ENCODE measurements around the gene LAG3.

The LAG3 gene

DNA sequence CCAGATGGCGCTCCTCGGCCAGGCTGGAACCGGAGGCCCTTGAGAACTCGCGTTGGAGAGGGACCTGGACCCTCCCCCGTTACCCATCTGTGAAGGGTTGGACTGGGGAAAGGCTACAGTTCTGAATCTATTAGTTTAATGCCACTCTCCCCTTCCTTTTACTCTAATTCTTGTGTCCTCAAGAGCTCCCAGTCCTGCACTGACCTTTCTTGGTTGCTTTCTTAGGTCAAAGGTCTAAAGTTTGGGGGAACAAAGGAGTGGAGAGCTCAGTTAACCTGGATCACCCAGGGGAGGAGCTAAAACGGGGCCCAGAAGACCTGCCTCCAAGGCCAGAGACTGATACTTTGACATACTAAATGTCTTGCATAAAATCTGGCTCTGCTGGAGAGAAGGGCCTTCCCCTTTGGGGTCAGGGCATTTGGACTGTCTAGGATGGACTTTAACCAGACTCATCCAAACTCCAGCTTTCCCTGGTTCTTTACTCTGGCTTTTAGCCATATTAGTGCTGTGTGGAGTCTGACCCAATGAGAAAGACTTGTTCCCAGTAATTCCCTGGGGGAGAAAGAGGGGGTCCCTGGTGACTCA, 18.5 kb upstream of the LAG3 start:
- DNase-seq (ENCODE audit: low read depth in 2 of 2): no peak

DNA sequence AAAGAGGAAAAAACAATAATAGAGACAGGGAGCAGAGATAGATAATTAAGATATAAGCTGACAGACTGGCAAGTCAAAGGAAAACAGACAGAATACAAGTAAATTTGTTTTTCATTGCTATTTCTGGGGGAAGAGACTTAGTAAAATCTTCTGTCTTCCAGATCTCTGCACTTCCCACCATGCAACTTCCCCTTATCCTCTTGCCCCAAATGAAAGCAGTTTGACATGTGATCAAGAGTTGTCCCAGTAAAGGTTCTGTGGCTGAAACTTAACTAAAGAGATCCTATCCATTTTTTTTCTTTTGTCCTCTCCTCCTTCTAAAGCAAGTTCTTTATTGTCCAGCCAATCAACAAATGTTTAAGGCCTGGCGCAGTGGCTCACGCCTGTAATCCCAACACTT, 17.9 kb upstream of the LAG3 start:
- DNase-seq (ENCODE audit: low read depth in 2 of 2): no peak

DNA sequence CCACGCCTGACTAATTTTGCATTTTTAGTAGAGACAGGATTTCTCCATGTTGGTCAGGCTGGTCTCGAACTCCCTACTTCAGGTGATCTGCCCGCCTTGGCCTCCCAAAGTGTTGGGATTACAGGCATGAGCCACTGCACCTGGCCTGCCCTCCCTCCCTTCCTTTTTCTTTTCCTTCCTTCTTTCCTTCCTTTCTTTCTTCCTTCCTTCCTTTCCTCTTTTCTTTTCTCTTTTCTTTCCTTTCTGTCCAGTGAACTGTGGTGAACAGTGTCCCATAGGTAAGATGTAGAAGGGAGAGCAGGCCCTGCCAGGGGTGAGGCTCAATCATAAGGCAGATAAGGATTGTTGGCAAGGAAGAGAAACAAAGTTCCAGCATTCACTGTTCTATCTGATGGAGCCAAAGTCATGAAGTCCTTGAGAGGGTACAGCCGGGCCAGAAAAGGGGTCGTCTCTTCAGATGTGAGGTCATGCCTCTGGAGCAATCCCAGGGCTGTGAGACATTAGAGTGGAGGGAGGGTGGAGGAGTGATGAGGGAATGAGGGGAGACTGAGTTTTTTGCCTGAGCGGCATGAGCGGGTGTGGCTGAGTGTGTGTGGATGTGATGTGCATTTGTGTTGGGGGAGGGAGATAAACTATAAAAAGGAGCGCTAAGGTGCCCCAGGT, 15.2 kb upstream of the LAG3 start:
- DNase-seq (ENCODE audit: low read depth in 2 of 2): no peak

DNA sequence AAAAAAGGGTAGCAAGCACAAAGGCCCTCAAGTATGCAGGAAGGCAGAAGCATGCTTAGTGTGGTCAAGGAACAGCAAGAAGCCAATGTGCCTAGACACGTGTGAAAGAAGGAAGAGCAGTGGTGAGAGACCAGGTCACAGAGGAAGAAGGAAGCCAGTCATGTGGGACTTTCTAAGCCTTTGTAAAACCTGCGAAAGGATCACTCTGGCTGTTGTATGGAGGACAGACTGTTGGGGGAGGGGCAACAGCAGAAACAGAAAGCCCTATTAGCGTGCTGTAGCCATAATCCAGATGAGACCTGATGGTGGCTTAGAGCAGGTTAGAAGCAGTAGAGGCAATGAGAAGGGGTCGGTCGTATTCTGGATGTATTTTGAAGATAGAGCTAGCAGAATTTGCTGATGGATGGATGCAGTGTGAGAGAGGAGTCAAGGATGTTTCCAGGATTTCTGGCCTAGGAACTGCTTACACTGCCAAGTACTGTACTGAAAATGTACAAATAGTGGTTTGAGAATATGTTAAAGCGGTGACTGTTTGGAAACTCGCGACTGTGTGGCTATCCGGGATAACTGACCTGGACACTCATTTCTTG, 13.7 kb upstream of the LAG3 start:
- DNase-seq (ENCODE audit: low read depth in 2 of 2): no peak

DNA sequence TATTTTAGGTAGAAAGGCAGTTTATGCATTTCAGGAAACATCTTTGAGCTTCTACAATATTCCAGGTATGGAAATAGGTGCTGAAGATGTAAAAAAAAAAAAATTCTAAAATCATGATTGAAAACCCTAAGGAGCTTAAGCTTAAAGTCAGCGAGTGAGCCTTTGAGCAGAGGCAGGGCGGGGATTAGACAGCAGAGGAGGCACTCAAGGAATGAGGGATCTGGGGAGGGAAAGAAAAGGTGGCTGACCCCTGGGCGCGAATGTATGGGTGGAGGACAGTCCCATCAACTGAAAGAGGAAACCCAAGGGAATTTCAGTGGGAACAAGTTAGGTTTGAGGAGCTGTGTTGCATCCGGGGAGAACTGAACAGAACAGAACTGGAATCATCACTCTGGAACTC, 12.6 kb upstream of the LAG3 start:
- DNase-seq (ENCODE audit: low read depth in 2 of 2): no peak

DNA sequence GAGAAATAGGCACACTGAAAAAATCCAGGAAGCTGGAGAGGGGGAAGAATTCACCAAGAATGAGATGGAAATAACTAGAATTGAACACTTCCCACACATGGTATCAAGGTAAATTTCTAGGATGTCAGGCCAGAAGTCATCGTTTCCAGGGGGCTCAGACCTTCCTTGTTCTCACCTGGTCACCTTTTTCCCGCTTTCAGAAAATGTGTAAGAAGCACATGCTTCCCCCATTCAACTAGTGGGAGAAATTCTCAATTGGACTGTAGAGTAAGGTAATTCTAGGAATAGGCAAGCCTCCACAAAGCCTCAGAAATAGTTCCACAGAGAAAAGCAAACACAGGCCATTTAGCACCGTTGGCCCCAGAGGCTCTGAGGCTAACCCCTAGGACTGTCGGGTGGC, 8.9 kb upstream of the LAG3 start:
- DNase-seq (ENCODE audit: low read depth in 2 of 2): no peak

DNA sequence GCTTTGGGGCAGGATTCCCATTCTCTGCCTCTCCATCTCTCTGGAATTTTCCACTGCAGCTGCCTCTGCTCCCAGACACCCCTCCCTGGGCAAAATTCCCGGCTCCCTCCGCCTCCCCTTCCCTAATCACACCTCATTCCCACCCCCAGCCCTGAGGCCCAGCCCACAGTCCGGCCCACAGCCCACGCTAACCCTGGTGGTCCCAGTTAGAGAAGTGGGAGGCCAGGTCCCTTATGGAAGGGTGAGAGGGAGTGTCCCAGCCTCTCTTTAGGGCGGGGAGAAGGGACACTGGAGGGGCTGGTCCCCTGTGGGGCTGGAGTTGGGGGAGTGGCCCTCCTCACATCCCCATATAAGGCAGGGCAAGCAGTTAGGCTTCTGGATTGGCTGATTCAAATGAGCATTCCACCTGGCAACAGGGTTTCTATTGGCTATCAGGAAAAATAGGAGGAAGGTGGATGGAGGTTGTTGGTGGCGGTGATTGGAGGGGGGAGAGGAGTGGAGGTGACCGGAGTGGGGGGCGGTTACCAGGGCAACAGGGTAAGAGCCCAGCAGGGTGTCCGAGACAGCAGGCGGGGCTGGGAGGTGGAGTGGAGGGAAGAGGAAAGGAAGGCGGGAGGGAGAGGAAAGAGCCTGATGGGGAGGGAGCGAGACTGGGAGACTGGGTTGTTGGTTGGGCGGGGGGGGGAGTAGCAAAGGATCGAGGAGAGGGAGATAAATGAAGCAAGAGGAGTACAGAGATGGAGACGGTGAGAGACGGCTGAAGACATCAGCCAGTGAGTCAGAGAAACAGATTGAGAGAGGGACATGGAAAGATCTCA, 8.1 kb upstream of the LAG3 start:
- DNase-seq (ENCODE audit: low read depth in 2 of 2): peak; percentile 100

DNA sequence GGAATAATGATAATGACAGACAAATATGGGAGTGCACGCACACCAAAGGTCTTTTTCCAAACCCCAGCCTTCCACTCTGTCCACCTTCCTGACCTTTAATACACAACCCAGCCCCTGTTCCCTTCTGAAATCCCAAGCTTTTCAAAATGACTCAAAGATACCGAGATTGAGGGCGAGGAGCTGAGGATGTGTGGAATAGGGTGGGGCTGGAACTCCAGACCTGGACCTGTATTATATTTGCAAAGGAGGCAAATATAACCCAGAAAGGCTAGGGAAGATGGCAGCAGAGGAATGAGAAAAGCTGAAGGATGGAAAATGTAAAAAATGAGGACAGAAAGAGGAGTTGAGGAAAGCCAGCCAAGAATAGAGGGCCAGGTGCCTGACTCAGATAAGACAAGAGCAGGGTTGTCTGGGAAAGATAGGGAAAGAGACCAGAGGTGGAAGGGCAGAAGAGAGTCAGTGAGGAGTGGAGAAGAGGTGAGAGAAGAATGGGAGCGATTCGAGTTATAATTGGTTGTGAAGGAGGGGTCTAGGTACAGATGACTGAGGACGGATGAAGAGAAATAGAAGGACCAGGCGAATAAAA, 7.2 kb upstream of the LAG3 start:
- DNase-seq (ENCODE audit: low read depth in 2 of 2): no peak

DNA sequence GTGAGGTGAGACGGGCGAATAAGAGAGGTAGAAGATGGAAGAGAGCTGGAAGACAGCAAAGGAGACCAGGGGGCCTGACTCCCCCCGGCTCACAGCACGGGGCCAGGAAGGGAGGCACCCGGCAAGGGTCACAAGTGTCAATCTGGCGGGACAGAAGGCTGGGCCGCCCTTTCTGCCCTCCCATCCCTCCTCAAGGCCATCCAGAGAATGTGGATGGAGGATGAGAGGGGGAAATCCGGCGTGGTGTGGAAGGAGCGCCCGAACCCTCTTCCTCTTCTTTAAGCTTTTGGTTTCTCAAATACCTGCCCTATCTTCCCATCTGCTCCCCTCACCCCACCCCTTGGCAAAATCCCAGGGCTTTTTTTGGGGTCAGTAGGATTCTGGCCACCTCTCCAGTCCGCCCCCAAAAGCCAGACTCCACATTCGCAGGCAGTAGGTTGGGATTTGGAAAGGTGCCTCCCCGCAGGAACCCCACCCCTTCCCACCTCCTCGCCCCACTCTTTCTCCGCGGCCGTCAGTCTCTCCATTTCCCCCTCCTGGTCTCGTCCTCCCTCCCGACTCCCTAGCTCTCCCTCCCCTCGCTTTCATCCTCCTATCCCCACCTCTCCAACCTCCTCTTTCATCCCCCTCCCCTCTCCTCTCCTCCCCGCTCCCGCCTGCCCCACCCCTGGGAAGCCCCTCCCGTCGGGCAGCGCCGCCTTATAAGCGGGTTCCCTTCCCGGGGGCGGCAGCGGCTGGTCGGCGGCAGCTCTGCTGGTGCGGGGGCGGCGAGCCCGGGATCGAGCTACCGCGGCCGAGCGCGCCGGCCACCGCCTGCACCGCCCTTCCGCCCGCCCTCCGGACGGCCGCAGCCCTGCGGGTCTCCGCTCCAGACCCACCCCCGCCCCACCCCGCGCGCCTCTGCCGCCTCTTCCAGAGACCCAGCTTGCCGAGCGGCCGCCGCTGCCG, 6.4 kb upstream of the LAG3 start, which contains the start of gene PTMS:
Gene PTMS, plus strand, starts transcription at position 730 of the 948 bp plus-strand sequence. CDS start 343 bp downstream, outside the sequence.
- DNase-seq (ENCODE audit: low read depth in 2 of 2): peak; percentile 87 to 90

DNA sequence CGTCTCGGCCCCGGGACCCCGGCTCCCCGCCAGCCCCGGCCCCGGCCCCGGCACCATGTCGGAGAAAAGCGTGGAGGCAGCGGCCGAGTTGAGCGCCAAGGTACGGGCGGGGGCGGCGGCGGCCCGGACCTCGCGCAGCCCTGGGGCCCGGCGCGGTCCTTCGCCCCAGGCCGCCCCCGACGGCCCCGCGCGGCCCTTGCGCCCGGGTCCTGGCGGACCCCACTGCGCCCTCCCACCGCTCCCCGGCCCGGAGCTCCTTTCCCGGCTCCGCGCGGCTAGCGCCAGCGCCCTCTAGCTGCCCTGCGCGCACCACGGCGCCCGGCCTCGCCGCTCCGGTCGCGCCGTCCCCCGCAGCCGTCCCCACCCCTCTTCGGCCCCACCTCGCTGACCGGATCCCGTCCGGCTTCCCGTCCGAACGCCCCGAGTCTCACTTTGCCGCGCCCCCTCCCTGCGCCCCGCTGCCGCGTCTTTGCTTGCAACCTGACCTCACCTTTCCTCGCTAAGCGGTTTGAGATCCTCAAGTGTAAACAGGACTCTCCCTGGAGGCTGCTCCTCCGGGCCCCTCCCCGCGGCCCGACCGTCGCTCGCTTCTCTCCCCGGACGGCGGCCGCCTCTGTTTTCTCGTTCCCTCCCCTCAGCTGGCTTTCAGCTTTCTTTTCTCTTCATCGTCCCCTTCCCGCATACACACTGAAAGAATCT, 5.5 kb upstream of the LAG3 start:
- DNase-seq (ENCODE audit: low read depth in 2 of 2): no peak

DNA sequence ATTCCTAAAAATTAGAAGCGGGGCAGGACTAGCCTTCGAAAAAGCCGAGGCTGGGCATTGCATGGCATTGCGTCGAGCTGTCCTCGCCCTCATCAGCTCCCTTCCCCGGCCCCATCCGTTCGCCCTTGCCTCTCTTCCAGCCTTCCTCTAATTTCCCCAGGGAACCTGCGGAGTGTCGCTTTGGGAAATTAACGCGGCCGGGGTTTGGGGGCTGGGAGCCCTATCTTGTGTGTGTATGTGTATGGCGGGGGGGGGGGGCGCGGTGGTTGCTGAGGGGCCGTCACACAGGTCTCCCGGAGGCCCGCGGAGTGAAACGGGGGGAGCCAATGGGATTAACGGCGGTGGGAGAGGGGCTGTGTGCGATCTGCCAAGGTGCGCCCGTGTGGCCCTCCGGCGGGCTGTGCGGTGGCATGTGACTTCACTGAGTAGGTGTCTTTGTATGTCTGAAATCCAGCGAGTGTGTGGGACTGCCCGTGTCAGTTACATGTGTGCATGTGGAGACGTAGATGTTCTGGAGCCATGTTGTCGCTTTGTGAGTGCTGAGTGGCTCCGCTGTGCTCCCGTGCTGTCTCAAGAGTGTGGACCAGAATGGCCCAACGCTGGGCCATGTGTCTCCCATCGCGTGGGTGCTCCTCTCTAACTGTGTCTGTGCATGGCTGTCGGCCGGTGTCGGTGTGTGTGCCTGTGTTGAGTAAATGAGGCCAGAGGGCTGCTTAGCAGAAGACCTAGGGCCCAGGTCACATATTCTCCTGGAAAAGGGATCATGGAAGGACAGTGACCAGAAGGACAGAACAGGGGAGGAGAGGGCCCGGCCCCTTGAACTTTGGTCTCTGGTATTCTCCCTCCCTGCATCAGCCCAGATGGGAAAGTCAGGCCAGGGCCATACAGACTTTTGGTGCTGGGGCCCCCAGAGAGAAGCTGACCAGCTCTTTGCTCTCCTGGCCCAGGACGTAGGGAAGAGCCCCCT, 4.7 kb upstream of the LAG3 start:
- DNase-seq (ENCODE audit: low read depth in 2 of 2): no peak

DNA sequence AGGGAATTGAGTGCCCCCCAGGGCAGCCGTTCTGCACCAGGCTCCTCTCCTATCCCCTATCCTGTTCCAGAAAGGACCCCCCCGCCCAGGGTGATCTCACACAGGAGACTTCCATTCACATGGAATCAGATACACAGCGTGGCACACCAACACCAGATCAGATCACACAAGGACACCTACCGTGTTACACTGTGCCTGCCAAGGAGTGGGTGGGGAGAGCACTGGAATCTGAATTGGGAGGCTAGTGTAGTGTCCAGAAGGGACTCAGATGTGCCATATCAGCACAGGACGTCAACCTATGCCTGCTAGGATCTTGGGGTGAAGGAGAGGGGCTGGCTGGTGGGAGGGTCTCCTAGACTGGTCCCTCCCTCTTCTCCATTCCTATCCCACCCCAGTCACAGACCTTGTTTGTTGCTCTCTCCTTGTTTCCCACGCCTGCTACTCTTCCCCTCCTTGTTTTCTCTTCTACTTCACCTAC, 3.8 kb upstream of the LAG3 start:
- no peak for DNase-seq (ENCODE audit: low read depth in 2 of 2)

DNA sequence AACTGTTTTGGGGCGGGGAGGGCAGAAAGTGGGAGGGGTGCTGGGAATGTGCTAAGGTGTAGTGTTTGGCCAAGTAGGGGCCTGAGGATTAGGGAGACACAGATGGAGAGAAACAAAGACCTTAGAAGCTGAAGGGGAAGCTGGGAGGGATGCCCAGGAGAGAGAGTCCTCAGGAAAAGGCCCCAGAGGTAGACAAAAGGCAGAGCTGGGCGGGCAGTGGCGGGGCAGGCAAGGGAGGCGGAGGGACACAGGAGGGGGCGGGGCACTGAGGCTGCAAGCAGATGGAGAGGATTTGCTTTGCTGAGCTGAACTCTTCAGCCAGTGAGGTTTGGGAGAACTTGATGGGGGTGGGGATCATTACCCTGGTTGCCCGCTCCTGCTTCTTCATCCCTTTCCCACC, 3.3 kb upstream of the LAG3 start:
- DNase-seq (ENCODE audit: low read depth in 2 of 2): no peak

DNA sequence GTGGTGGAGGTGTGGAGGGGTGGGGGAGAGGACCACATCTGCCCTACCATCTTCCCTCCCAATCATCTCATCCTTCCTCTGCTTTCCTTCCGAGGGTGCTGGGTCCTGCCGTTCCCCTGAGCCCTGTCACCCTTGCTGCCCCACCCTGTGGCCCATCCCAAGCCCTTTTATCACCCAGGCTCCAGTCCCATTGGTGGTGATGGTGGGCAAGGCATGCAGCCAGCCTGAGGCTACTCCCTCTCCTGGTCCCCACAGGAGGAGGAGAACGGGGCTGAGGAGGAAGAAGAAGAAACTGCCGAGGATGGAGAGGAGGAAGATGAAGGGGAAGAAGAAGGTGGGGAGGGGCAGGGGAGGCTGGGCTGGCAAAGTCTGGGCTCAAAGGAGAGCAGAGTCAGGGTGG, 2.7 kb upstream of the LAG3 start:
- DNase-seq (ENCODE audit: low read depth in 2 of 2): no peak

DNA sequence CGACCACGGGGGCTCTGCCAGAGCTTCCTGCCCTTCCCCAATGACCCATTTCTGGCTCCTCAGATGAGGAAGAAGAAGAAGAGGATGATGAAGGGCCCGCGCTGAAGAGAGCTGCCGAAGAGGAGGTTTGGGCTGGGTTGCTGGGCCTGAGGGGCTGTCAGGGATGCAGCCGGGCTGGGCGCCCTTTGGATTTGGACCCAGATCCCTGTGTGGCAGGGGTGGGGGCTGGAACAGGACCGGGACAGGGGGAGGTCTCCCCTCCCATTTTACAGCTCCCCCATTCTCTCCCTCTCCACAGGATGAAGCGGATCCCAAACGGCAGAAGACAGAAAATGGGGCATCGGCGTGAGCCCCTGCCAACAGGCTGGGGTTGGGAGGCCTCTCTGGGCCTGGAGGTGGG, 2.2 kb upstream of the LAG3 start:
- no peak for DNase-seq (ENCODE audit: low read depth in 2 of 2)

DNA sequence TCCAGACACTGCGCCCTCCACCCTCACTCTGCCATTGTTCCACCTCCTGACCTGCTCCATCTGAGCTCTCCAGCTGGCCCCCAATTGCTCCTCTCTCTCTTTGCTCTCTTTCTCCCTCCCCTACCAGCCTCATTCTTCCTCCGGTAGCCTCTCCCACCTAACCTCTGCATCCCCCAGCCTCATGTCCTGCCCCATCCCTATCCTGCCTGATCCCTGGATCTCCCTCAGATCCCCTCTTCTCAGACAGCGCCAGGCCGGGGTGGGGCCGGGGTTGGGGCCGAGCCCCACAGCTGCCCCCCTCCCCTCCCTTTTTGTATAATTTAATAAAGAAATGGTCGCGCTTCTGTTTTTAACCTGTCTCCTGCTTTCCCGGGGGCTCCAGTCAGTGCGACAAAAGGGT, 1.7 kb upstream of the LAG3 start:
- DNase-seq (ENCODE audit: low read depth in 2 of 2): no peak

DNA sequence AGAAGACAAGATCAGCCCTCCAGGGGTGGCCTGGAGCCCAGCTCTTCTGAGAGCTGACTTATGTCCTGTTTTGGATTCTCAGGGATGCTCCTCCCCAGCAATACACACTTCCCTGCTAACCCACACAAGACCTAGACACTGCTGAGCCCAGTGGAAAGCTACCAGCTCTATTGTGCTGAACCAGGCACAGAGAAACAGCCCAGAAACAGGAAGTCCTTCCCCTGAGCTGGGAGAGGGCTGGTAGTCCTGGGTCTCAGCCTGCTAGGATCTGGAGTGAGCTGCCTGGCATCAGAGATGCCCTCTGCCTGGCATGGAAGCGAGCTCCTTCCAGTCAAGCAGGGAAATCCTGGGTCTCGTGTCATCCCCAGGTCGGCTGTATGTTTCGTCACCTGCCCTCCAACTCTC, 1.2 kb upstream of the LAG3 start:
- no peak for DNase-seq (ENCODE audit: low read depth in 2 of 2)

DNA sequence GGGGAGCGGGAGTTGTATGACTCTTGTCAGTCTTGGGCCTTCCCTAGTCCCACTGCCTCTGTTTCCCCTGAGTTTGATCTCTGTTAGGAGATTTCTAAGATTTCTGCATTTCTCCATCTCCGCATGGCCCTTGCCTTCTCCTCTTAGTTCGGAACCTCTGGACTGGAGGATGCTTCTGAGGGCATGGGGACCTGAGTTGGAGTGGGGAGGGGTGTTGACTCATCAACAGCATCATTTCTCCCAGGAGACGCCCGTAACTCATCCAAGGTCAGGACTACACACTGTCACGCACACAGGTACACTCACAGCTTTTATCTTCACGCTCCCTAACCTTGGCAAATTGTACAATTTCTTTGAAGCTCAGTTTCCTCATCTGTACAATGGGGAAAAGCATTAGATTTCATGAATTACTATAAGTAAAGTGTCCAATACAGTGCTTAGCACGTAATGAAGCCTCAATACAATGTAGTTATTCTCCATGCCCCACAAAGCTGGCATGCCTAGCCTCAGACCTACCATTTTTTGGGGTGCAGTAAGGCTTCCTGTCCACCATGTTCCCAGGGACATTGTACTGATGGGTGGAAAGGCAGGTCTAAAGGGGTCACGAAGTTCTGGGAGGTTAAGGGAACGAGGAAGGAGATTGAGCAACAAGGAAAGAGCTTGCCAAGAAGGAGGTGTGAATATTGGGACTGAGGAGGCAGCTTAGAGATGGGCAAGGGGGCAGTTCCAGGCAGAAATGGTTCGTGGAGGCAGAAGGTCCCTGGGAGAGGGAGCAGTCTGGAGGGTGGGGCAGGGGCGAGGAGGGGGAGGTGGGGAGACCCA, 600 bp upstream of the LAG3 start:
- DNase-seq (ENCODE audit: low read depth in 2 of 2): no peak
